HepG2 (cell line): ENCODE data around the gene MRM3. TPM values are rescaled to one million over a fixed set of nuclear protein-coding genes. Genes with fewer than 3 reads are reported as not detected.
A peak's percentile ranks its signal among the peaks of the same experiment; 100 is the strongest.

Experiments
- ESRRA ChIP-seq: sonication (generic); formaldehyde crosslinking; IDR thresholded peaks from 2 replicates; pipeline ENCODE4 v1.5.1; 2020; ENCODE audit warnings: mild to moderate bottlenecking, low read depth, missing genetic modification reagents
- HDAC6 ChIP-seq: fragments of 200-600 bp; sonication (generic); IDR thresholded peaks from 2 replicates; pipeline ENCODE4 v1.7.0; 2017; ENCODE audit warnings: mild to moderate bottlenecking, antibody characterized with exemption, low read length, low read depth
- HIVEP1 ChIP-seq: sonication (generic); formaldehyde crosslinking; IDR thresholded peaks from 2 replicates; pipeline ENCODE4 v1.4.0; 2020; ENCODE audit warnings: mild to moderate bottlenecking, missing genetic modification reagents
- ISX ChIP-seq: sonication (generic); formaldehyde crosslinking; conservative IDR thresholded peaks from 2 replicates; pipeline ENCODE4 v1.5.0; 2020; ENCODE audit warnings: missing genetic modification reagents
- KDM3A ChIP-seq: IDR thresholded peaks from 2 replicates; pipeline ENCODE4 v1.6.1; 2018; ENCODE audit warnings: low read depth, missing compliant biosample characterization
- MLX ChIP-seq: IDR thresholded peaks from 2 replicates; pipeline ENCODE4 v1.6.1; 2016
- MXD1 ChIP-seq: sonication (generic); formaldehyde crosslinking; IDR thresholded peaks from 2 replicates; pipeline ENCODE4 v1.4.0; 2020; ENCODE audit warnings: mild to moderate bottlenecking, missing genetic modification reagents
- NFKBIZ ChIP-seq: IDR thresholded peaks from 2 replicates; pipeline ENCODE4 v1.6.1; 2018; ENCODE audit warnings: missing genetic modification reagents, missing compliant biosample characterization
- ONECUT2 ChIP-seq: sonication (generic); formaldehyde crosslinking; IDR thresholded peaks from 2 replicates; pipeline ENCODE4 v1.4.0; 2020; ENCODE audit warnings: missing genetic modification reagents
- REXO4 ChIP-seq: sonication (generic); formaldehyde crosslinking; IDR thresholded peaks from 2 replicates; pipeline ENCODE4 v1.8.0; 2022; ENCODE audit warnings: missing genetic modification reagents, mild to moderate bottlenecking, borderline replicate concordance
- SIX1 ChIP-seq: sonication (generic); formaldehyde crosslinking; IDR thresholded peaks from 2 replicates; pipeline ENCODE4 v1.4.0; 2020; ENCODE audit warnings: missing genetic modification reagents, borderline replicate concordance
- TFAP4 ChIP-seq: sonication (generic); IDR thresholded peaks from 2 replicates; pipeline ENCODE4 v1.6.1; 2016; ENCODE audit warnings: low read depth, borderline replicate concordance
- ZBTB4 ChIP-seq: sonication (generic); formaldehyde crosslinking; IDR thresholded peaks from 2 replicates; pipeline ENCODE4 v1.4.0; 2020; ENCODE audit warnings: missing genetic modification reagents, mild to moderate bottlenecking, borderline replicate concordance
- ZNF260 ChIP-seq: sonication (generic); formaldehyde crosslinking; IDR thresholded peaks from 2 replicates; pipeline ENCODE4 v1.4.0; 2020; ENCODE audit warnings: missing genetic modification reagents, low read depth, mild to moderate bottlenecking, borderline replicate concordance
- ZNF496 ChIP-seq: sonication (generic); formaldehyde crosslinking; IDR thresholded peaks from 2 replicates; pipeline ENCODE4 v1.8.1; 2023; ENCODE audit warnings: mild to moderate bottlenecking, moderate library complexity, missing genetic modification reagents; ENCODE audit not compliant: insufficient replicate concordance
- polyA plus RNA-seq, 8 experiments: library from polyadenylated mRNA; depleted of rRNA in 3 of 8; stranded (reverse) in 7 of 8; unstranded in 1 of 8; fragments of >200 nt; fragmentation: Illumina TruSeq in 4 of 8; extraction: Trizol in 4 of 8; gene quantifications; 2 replicates each; pipeline versions ENCODE4 v1.2.1 to v1.2.3, GENCODE V29; 2011 to 2016; ENCODE audit warnings: low read depth in 4 of 8, missing spikeins in 1 of 8, mixed read lengths in 1 of 8; ENCODE audit not compliant: insufficient read depth in 1 of 8
- total RNA-seq, 5 experiments: library from RNA; depleted of rRNA; stranded (reverse); fragments of >200 nt; fragmentation: Illumina TruSeq; extraction: Trizol; gene quantifications; 2 replicates each; pipeline ENCODE4 v1.2.3, GENCODE V29; 2016; ENCODE audit warnings: low read depth in 1 of 5
- TF ChIP-seq, protein P1 (sequence below): IDR thresholded peaks from 2 replicates; pipeline ENCODE4 v1.6.1; 2016; ENCODE audit warnings: low read depth, control low read depth
- TF ChIP-seq, protein P2 (sequence below): sonication (generic); formaldehyde crosslinking; IDR thresholded peaks from 2 replicates; pipeline ENCODE4 v1.5.0; 2020; ENCODE audit warnings: missing genetic modification reagents, mild to moderate bottlenecking, borderline replicate concordance
- TF ChIP-seq, protein P3 (sequence below): IDR thresholded peaks from 2 replicates; pipeline ENCODE4 v1.6.1; 2018; ENCODE audit warnings: missing genetic modification reagents, mild to moderate bottlenecking, missing compliant biosample characterization

Gene MRM3
- total and polyA plus RNA-seq, 2 of the 13 experiments (the other 11 are each of a cell fraction or from before 2014, with no cell fraction given) = 12.3 to 25.5 TPM

DNA sequence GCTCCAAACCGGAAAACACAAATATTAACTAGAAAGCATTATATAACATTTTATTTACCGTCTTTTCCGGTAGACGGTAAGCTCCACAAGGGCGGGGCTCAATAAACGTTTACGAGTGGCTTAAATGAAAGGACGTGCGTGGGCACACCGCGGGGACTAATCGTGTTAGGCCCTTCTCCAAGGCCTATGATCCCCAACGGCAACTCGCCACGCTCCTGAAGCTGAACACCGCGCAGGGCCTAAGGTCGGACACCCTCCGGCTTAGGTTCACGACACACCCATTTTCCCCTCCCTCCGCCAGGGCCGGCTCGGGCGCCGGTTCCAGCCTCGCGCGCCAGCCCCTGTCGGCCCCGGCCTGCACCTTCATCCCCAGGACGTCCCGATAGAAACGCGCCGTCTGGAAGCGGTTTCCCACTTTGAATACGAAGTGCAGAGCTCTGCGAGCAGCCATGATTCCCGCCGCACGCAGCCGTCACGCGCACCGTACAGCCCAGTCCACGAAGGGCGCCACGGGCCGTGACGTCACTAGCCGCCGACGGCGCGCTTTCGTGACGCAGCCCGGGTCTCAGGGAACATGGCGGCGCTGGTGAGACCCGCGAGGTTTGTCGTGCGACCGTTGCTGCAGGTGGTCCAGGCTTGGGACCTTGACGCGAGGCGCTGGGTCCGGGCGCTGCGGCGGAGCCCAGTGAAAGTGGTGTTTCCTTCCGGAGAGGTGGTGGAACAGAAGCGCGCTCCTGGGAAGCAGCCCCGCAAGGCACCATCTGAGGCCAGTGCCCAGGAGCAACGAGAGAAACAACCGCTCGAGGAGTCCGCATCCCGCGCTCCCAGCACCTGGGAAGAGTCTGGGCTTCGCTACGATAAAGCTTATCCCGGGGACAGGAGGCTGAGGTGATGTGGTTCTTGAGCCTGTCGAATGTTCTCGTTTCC lies at the start of gene MRM3, which contains the start of gene GLOD4 (continued):
- TF ChIP-seq HIVEP1 (peak; percentile 93), TFAP4 (no peak; the same call in 1 of the 2 replicates), REXO4 (CRISPR knock-in tag) (no peak), NFKBIZ (0 out of 2 replicates have a peak, but pooled peaks have one; percentile 16), MLX (CRISPR knock-in tag) (peak; percentile 97), MXD1 (peak; percentile 98), ONECUT2 (CRISPR knock-in tag) (no peak), ISX (CRISPR knock-in tag) (no peak), ZNF260 (CRISPR knock-in tag) (no peak), HDAC6 (no peak), ESRRA (CRISPR knock-in tag) (no peak), ZNF496 (no peak), KDM3A (CRISPR knock-in tag) (peak; percentile 84), ZBTB4 (CRISPR knock-in tag) (peak; percentile 94), SIX1 (CRISPR knock-in tag) (no peak)
- TF ChIP-seq, protein P1, sequence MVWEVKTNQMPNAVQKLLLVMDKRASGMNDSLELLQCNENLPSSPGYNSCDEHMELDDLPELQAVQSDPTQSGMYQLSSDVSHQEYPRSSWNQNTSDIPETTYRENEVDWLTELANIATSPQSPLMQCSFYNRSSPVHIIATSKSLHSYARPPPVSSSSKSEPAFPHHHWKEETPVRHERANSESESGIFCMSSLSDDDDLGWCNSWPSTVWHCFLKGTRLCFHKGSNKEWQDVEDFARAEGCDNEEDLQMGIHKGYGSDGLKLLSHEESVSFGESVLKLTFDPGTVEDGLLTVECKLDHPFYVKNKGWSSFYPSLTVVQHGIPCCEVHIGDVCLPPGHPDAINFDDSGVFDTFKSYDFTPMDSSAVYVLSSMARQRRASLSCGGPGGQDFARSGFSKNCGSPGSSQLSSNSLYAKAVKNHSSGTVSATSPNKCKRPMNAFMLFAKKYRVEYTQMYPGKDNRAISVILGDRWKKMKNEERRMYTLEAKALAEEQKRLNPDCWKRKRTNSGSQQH = peak; percentile 98
- TF ChIP-seq, protein P2, sequence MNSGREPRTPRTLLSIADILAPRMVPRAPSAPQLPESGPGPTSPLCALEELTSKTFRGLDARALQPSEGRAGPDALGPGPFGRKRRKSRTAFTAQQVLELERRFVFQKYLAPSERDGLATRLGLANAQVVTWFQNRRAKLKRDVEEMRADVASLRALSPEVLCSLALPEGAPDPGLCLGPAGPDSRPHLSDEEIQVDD (CRISPR knock-in tag) = no peak
- TF ChIP-seq, protein P3, sequence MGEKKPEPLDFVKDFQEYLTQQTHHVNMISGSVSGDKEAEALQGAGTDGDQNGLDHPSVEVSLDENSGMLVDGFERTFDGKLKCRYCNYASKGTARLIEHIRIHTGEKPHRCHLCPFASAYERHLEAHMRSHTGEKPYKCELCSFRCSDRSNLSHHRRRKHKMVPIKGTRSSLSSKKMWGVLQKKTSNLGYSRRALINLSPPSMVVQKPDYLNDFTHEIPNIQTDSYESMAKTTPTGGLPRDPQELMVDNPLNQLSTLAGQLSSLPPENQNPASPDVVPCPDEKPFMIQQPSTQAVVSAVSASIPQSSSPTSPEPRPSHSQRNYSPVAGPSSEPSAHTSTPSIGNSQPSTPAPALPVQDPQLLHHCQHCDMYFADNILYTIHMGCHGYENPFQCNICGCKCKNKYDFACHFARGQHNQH (CRISPR knock-in tag) = peak; percentile 88
